Mucosa of descending colon (tissue), 3 donors: ENCODE measurements around the gene LRRC73. TPM values are rescaled to one million over a fixed set of nuclear protein-coding genes. Genes with fewer than 3 reads are reported as not detected.

Source experiments
- ATAC-seq: fragments of 200-7000 bp; cut with Tn5 transposase; one replicate; pipeline ENCODE4 v1.9.1; 2020; ENCODE audit warnings: mild to moderate bottlenecking, moderate library complexity
- DNase-seq, 3 donors: peaks; one replicate each; pipeline ENCODE4 v3.0.0-alpha.2; 2020
- H3K36me3 ChIP-seq: fragments of 200-600 bp; one replicate; pipeline ENCODE4 v1.8.0; 2021; ENCODE audit warnings: low read depth, mild to moderate bottlenecking
- H3K4me1 ChIP-seq: fragments of 200-600 bp; one replicate; pipeline ENCODE4 v1.8.0; 2021; ENCODE audit warnings: low read depth, mild to moderate bottlenecking
- H3K4me3 ChIP-seq: fragments of 200-600 bp; one replicate; pipeline ENCODE4 v1.8.0; 2021; ENCODE audit warnings: mild to moderate bottlenecking
- H3K9me3 ChIP-seq: fragments of 200-600 bp; one replicate; pipeline ENCODE4 v1.8.0; 2021; ENCODE audit warnings: mild to moderate bottlenecking
- intact Hi-C, 2 donors: fragments of 100-400 bp; cut with DNase I in 1 of 2; cut with micrococcal nuclease in 1 of 2; formaldehyde crosslinking; loops; one replicate each; pipeline versions ENCODE4 v1.11.0 to v1.11.1; 2022; cut with DNase I, micrococcal nuclease
- total RNA-seq, 3 donors: library from RNA; stranded (reverse); fragmentation: NEBNext Ultra II Directional in 2 of 3; extraction: Animal tissue kit (Norgen Biotek cat#: 25700) in 2 of 3; gene quantifications; one replicate each; pipeline versions ENCODE4 v1.2.1 to v1.2.4, GENCODE V29; 2021 to 2023
- TF ChIP-seq, protein P1 (sequence below): fragments of 200-600 bp; IDR thresholded peaks from one replicate; pipeline ENCODE4 v1.8.0; 2022; ENCODE audit warnings: antibody characterized with exemption, mild to moderate bottlenecking
- donor health status: DM: no; HTN: no; CAD: no; lungs with moderate emphysema.
- donor health status: DM: no; HTN: no; CAD: no.
- donor health status: DM: no; HTN: yes; CAD: no.

Gene LRRC73
- total RNA-seq, 3 donors from 2014 or later: 0.23 to 1.2 (median 0.46) TPM

DNA sequence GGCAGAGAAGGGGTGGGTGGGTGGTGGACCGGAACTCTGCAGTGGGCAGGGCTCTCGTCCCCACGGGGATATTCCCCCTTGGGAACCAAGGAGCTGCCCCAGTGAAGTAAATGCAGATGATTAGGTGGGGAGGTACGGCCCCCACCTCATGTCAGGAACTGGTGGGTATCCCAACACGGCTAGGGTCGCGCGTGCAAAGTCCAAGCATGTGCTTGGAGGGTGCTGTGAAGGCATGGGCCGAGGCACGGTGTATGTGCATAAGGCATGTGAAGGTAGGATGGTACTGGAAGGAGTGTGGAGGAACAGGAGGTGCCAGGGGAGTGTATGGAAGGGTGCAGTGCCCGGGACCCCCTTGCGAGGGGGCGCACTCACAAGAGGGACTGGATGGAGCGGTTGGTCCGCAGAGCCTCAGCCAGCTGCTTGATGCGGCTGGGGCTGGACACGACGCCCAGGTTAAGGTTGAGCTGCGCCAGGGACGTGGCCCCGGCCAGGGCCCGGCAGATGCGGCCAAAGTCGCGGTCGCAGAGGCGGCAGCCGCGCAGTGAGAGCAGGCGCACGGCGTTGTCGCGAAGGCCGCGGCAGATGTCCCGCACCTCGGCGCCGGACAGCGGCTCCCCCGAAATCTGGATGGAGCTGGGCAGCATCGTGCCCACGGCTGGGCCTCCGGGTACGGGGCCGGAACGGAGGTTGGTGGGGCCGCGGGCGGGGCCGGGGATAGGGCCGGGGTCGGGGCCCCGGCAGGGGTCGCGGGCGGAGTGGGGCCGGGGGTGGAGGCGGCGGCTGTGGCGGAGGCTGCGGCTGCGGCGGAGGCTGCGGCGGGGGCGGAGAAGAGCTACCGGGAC lies 783 bp downstream of the LRRC73 start:
- intact Hi-C loops: loop anchor here (5.0 to 10.0 kb wide), 3 partner anchors 55 to 125 kb away; partner anchors contain the start of gene DLK2 (in 1 of the 2)
- Histone ChIP-seq H3K9me3 (no peaks in the 10 kb centered on the region), H3K4me3 (peak overlapping the region; percentile 20), H3K36me3 (no peaks in the 10 kb centered on the region), H3K4me1 (peaks cover 17% of the 10 kb centered on the region)
- DNase-seq (no peak), ATAC-seq (no peak)
- TF ChIP-seq, protein P1, sequence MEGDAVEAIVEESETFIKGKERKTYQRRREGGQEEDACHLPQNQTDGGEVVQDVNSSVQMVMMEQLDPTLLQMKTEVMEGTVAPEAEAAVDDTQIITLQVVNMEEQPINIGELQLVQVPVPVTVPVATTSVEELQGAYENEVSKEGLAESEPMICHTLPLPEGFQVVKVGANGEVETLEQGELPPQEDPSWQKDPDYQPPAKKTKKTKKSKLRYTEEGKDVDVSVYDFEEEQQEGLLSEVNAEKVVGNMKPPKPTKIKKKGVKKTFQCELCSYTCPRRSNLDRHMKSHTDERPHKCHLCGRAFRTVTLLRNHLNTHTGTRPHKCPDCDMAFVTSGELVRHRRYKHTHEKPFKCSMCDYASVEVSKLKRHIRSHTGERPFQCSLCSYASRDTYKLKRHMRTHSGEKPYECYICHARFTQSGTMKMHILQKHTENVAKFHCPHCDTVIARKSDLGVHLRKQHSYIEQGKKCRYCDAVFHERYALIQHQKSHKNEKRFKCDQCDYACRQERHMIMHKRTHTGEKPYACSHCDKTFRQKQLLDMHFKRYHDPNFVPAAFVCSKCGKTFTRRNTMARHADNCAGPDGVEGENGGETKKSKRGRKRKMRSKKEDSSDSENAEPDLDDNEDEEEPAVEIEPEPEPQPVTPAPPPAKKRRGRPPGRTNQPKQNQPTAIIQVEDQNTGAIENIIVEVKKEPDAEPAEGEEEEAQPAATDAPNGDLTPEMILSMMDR: no peak

DNA sequence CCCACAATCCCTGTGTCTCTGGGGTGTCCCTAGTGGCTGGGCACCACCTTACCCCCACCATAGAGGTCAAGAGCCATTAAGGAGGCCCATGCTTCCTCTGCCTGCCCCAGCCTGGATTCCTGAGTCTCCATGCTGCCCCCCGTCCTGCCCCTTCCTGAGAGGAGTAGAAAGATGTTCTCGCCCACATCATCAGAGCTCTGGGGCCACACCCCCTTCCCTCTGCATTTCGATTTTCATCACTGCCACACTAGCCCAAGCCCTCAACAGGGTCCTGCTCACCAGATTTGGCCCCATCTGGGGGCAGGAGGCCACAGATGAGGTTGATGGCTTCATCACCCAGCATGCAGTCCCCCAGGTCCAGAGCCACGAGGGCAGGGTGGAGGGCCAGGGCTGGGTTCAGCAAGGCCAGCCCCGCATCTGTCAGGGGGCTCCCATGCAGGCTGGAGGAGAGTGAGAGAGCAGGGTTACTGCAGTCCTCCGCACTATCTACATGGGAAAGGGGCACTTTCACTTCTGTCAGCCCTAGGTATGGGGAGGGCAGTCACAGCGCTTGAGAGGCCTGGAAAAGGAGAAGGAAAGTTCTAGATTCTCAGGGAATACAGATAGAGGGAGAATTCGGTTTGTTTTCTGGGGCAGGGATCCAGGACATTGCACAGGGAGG lies 1.5 kb downstream of the LRRC73 start:
- intact Hi-C loops: loop anchor here (5.0 to 10.0 kb wide), 3 partner anchors 54 to 124 kb away; partner anchors contain the start of gene DLK2 (in 1 of the 2)
- ATAC-seq: no peak
- Histone ChIP-seq H3K4me3 (no peak overlapping the region), H3K9me3 (no peaks in the 10 kb centered on the region), H3K36me3 (no peaks in the 10 kb centered on the region), H3K4me1 (peaks cover 17% of the 10 kb centered on the region)
- DNase-seq: no peak
- TF ChIP-seq, protein P1: no peak

DNA sequence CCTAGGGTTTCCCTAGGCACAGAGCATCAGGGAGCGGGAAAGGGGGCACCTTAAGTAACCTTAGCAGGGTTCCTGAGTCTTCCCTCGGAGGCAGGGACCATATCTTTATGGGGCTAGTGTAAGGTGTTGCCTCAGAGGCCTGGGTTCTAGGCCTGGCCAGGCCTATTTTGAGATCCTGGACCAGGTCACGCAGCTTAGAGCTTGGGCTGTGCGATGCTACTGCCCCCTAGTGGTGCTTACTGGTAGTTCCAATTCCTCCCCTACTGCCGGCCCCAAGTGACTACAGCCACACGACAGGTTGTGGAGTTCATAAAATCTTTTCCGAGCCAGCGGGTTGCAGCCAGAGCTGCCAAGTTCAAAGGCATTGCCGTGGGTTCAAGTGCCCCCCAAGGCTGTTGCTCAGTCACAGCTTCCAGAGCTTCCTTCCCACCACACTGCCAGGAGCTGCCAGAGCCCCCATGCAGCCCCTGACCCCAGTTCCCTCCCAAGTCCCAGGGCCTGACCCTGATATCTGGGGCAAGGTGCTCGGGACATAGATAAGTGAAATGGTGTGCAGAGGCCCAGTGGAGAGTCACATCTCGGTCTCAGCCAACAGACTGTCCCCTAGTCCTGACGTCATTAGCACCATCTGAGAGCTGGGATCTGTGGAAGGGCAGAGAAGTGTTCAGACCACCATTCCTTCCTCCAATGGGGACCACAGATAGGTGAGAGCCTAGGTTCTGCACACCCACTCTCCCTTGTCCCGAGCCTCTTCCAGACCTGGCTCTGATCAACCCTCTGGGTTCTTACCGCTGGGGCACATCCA lies 3.3 kb downstream of the LRRC73 start:
- Histone ChIP-seq H3K36me3 (no peaks in the 10 kb centered on the region), H3K4me3 (no peak overlapping the region)
- intact Hi-C loops: loop anchor here (5.0 to 10.0 kb wide), 3 partner anchors 52 to 122 kb away; partner anchors contain the start of gene DLK2 (in 1 of the 2)

DNA sequence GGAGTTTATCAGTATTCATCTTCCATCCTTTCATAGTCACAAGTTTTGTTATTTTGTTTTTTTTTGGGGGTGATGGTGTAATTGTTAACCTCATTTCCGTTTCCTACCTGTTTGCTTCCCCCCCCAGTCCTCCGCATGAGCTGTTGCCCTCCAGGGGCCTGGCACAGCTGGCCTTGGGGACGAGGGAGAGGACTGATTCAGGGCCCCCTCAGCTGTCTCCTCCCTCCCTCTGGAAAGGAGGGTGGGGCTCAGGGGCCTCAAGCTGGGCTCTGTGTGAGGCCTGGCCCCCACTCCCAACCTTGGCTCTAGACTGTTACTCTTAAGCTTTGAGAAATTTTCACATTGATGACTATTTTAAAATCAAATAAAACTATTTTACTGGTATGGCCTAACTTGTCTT lies 4.0 kb downstream of the LRRC73 start:
- peaks cover 17% of the 10 kb centered on the region for H3K4me1 ChIP-seq
- no peak overlapping the region for H3K4me3 ChIP-seq
- TF ChIP-seq, protein P1: no peak
- ATAC-seq: no peak
- H3K9me3 ChIP-seq: no peaks in the 10 kb centered on the region
- DNase-seq: no peak
- H3K36me3 ChIP-seq: no peaks in the 10 kb centered on the region
- intact Hi-C loops: loop anchor here (5.0 to 10.0 kb wide), 3 partner anchors 51 to 121 kb away; partner anchors contain the start of gene DLK2 (in 1 of the 2)

More for the DNA sequence above, 3.3 kb downstream of the LRRC73 start:
- TF ChIP-seq, protein P1: peak; percentile 97
- peaks cover 17% of the 10 kb centered on the region for H3K4me1 ChIP-seq
- DNase-seq (peak in 2 of 3 donors; percentile 79 to 92), ATAC-seq (peak; percentile 68)
- no peaks in the 10 kb centered on the region for H3K9me3 ChIP-seq

DNA sequence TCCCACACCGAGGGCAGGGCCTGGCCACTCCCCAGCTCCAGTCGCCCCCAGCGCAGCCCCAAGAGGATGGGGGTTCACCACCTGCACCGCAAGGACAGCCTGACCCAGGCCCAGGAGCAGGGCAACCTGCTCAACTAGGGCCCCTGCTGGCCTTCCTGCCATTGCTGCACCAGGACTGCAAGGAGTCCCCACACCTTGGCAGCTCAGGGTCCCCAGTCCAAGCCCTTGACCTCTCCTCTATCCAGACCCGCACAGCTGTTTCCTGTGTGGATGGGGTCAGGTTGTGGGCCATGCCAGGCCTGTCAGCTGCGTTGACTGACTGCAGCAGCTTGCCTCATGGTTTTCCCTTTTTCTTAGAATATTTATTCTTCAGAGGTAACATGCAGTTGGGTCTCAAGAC lies 4.4 kb downstream of the LRRC73 start:
- no peak for DNase-seq
- Histone ChIP-seq H3K9me3 (no peaks in the 10 kb centered on the region), H3K4me3 (no peak overlapping the region), H3K4me1 (peaks cover 13% of the 10 kb centered on the region), H3K36me3 (no peaks in the 10 kb centered on the region)
- ATAC-seq: no peak
- intact Hi-C loops: loop anchor here (5.0 to 10.0 kb wide), 3 partner anchors 51 to 121 kb away; partner anchors contain the start of gene DLK2 (in 1 of the 2)
- TF ChIP-seq, protein P1: no peak
